OCI-LY3 (cell line): ENCODE results near the gene ARHGAP24.

ENCODE experiments used
- H2AFZ ChIP-seq: fragments of 200-600, 300-600 bp; shearing (Covaris generic); 2 replicates; pipeline ENCODE4 v1.6.0; 2014; ENCODE audit warnings: antibody characterized with exemption, low read depth, low read length
- H3K27ac ChIP-seq: fragments of 200-600, 300-600 bp; sonication (generic); 2 replicates; pipeline ENCODE4 v1.5.1; 2014; ENCODE audit warnings: mild to moderate bottlenecking, low read length, moderate library complexity, mixed read lengths
- H3K27me3 ChIP-seq: fragments of 200-600, 300-600 bp; sonication (generic); 2 replicates; pipeline ENCODE4 v1.6.1; 2014; ENCODE audit warnings: low read depth, low read length, mixed read lengths
- H3K36me3 ChIP-seq: fragments of 200-600, 300-600 bp; sonication (generic); replicated peaks from 2 replicates; pipeline ENCODE3; 2014; ENCODE audit warnings: low read depth, low read length, mixed read lengths
- H3K4me1 ChIP-seq: fragments of 300-600, 200-600 bp; sonication (generic); 2 replicates; pipeline ENCODE4 v1.6.1; 2014; ENCODE audit warnings: low read length, mixed read lengths
- H3K4me2 ChIP-seq: fragments of 200-600, 300-600 bp; sonication (generic); 2 replicates; pipeline ENCODE4 v1.6.1; 2014; ENCODE audit warnings: low read length, mixed read lengths
- H3K4me3 ChIP-seq: fragments of 300-600, 200-600 bp; sonication (generic); 2 replicates; pipeline ENCODE4 v1.5.1; 2014; ENCODE audit warnings: antibody characterized with exemption, mild to moderate bottlenecking, low read length, moderate library complexity
- H3K79me2 ChIP-seq: fragments of 300-600, 200-600 bp; shearing (Covaris generic); 2 replicates; pipeline ENCODE4 v1.6.1; 2014; ENCODE audit warnings: mild to moderate bottlenecking, low read length, mixed read lengths
- H3K9ac ChIP-seq: fragments of 300-600, 200-600 bp; shearing (Covaris generic); 2 replicates; pipeline ENCODE4 v1.6.0; 2014; ENCODE audit warnings: mild to moderate bottlenecking, low read length, moderate library complexity
- H3K9me3 ChIP-seq: fragments of 200-600, 300-600 bp; shearing (Covaris generic); 2 replicates; pipeline ENCODE4 v1.6.1; 2014; ENCODE audit warnings: low read length, mixed read lengths; ENCODE audit not compliant: insufficient read depth
- H4K20me1 ChIP-seq: fragments of 200-600, 300-600 bp; sonication (generic); 2 replicates; pipeline ENCODE4 v1.6.1; 2016; ENCODE audit warnings: low read length, mixed read lengths; ENCODE audit not compliant: insufficient read depth
- CTCF ChIP-seq: fragments of 200-600, 300-600 bp; sonication (generic); IDR thresholded peaks from 2 replicates; pipeline ENCODE4 v1.5.1; 2014; ENCODE audit warnings: antibody characterized with exemption, low read length, low read depth
- EZH2phosphoT487 ChIP-seq: fragments of 200-600 bp; shearing (Covaris generic); IDR thresholded peaks from 2 replicates; pipeline ENCODE4 v1.6.1; 2018; ENCODE audit warnings: antibody characterized with exemption, mixed run types, low read depth

Gene ARHGAP24

GRCh38 chr4:85932500-85933290 is 457.7 kb downstream of the ARHGAP24 start:
- Histone ChIP-seq H4K20me1 (peaks cover 34% of the 10 kb centered on the region), H3K27me3 (no peaks in the 10 kb centered on the region), H3K27ac (no peak overlapping the region), H3K4me1 (peaks cover 24% of the 10 kb centered on the region), H3K9me3 (no peaks in the 10 kb centered on the region), H2AFZ (no peak overlapping the region), H3K9ac (no peak overlapping the region), H3K36me3 (no peaks in the 10 kb centered on the region), H3K79me2 (no peaks in the 10 kb centered on the region; the same call in 1 of the 2 replicates), H3K4me3 (no peak overlapping the region), H3K4me2 (no peak overlapping the region)
- no peak for TF ChIP-seq CTCF
- no peak for TF ChIP-seq EZH2phosphoT487

GRCh38 chr4:85933291-85933640 is 458.3 kb downstream of the ARHGAP24 start:
- no peak overlapping the region for H3K4me2 ChIP-seq
- no peak overlapping the region for H3K27ac ChIP-seq
- no peaks in the 10 kb centered on the region for H3K79me2 ChIP-seq
- H3K4me1 ChIP-seq = peaks cover 18% of the 10 kb centered on the region
- no peaks in the 10 kb centered on the region for H3K27me3 ChIP-seq
- no peaks in the 10 kb centered on the region for H3K36me3 ChIP-seq
- H3K9ac ChIP-seq = no peak overlapping the region
- H2AFZ ChIP-seq = no peak overlapping the region
- no peak for TF ChIP-seq CTCF
- no peak for TF ChIP-seq EZH2phosphoT487
- peaks cover 31% of the 10 kb centered on the region for H4K20me1 ChIP-seq
- no peak overlapping the region for H3K4me3 ChIP-seq
- H3K9me3 ChIP-seq = no peaks in the 10 kb centered on the region

GRCh38 chr4:85937507-85937906 is 462.6 kb downstream of the ARHGAP24 start:
- Histone ChIP-seq H3K4me2 (no peak overlapping the region), H3K79me2 (no peaks in the 10 kb centered on the region), H3K27me3 (no peaks in the 10 kb centered on the region), H4K20me1 (peaks cover 8% of the 10 kb centered on the region; the same call in 1 of the 2 replicates), H3K9ac (no peak overlapping the region), H3K4me1 (no peaks in the 10 kb centered on the region), H2AFZ (no peak overlapping the region), H3K4me3 (no peak overlapping the region), H3K9me3 (no peaks in the 10 kb centered on the region), H3K36me3 (no peaks in the 10 kb centered on the region), H3K27ac (no peak overlapping the region)
- TF ChIP-seq CTCF (no peak), EZH2phosphoT487 (no peak)

- Histone ChIP-seq H2AFZ (no peak overlapping the region), H3K9ac (no peak overlapping the region), H3K4me2 (no peak overlapping the region), H3K4me3 (no peak overlapping the region), H3K79me2 (no peaks in the 10 kb centered on the region), H3K27ac (no peak overlapping the region), H3K27me3 (no peaks in the 10 kb centered on the region), H3K36me3 (no peaks in the 10 kb centered on the region), H4K20me1 (peaks cover 8% of the 10 kb centered on the region; the same call in 1 of the 2 replicates), H3K9me3 (no peaks in the 10 kb centered on the region), H3K4me1 (no peaks in the 10 kb centered on the region)
- TF ChIP-seq EZH2phosphoT487 (no peak), CTCF (no peak)
These were observed 463.1 kb downstream of the ARHGAP24 start for GRCh38 chr4:85938062-85938461.
